Stimulated activated CD8-positive, alpha-beta memory T cell treated with anti-CD3 and anti-CD28 coated beads, Interleukin-15, amount 100 ng/mL, for 24 hours (primary cell): ENCODE measurements around the gene AFF3.

Experiments used
- DNase-seq: peaks from one replicate; pipeline ENCODE4 v3.0.0-alpha.2; 2020; ENCODE audit warnings: low read depth

AFF3 gene

DNA sequence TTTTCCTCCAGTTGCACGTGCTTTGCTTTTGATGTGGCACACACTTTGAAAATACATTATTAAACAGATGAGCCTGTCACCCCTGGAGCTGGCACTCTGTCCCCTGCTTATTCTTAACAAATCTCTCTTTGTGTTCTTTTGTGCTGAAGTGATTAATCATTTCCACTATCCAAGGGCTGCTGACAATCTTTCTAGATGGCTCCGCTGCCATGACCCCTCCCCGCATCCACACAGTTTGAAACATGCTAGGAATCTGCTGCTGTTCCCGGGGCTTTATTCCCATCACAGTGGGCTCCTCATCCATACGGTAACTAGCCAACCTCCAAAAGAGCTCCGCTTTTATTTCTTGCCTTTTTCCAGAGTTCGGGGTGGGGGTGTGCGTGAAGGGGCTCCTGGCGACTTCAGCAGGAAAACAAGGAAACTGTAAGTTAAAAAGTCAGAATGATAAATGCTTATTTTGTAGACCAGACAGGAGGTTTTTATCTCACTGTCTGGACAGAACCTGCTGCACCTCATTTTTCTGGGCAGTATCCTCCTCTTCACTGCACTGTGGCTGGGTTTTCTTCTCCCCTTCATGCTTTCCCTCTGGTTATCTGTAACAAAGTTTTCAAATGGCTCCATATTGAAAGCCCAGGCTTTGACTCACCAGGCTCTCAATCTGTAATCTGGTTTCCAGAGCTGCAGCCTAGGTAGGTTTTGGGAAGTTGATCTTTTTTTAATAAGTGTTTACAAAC is 319.7 kb downstream of the AFF3 start:
- DNase-seq, result no peak

DNA sequence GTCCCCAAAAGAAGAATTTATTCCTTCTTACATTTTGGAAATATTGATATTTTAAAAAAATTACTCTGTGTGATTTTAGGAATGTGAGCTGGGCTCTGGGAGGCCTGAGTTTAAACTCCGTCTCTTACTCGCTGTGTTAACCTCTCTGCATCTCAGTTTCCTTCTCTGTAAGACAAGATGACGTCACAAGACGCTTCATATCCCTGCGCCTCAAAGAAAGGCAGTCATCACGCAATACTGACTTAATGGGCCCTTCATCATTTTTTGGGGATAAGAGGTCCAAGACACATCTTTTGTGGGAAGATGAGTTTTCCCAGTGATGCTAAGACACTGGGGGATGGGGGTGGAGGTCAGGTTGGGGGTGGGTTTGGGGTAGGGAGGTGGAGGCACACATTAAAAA is 320.4 kb downstream of the AFF3 start:
- DNase-seq, result no peak

DNA sequence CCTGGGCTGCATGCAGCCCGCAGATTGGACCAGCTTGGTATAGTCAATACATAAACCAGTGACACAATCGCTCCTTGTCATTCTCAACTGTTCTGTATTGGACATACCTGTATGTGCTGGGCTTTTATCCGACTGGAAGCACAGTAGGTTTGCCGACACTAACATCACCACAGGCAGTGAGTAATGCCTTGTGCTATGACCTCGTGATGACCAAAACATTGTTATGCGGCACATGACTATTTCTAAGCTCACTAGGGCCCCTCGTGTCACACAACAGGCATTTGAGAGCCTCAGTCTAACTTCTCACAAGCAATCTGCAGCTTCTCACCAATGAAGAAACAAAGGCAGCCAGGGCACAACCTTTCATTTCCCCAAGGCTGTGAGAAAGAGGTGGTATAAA is 320.8 kb downstream of the AFF3 start:
- DNase-seq, result no peak

DNA sequence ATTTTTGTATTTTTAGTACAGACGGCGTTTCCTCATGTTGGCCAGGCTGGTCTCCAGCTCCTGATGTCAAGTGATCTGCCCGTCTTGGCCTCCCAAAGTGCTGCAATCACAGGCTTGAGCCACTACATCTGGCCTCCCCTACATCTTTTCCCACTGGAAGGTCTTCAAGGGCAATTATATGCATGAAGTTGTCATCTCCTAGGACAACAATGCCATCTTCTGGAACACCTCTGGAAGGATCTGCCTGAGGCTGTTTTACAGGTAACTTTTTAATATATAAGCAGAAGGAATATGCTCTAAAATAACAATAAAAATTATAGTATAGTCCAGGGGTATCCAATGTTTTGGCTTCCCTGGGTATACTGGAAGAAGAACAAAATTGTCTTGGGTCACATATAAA is 321.4 kb downstream of the AFF3 start:
- DNase-seq, result no peak

DNA sequence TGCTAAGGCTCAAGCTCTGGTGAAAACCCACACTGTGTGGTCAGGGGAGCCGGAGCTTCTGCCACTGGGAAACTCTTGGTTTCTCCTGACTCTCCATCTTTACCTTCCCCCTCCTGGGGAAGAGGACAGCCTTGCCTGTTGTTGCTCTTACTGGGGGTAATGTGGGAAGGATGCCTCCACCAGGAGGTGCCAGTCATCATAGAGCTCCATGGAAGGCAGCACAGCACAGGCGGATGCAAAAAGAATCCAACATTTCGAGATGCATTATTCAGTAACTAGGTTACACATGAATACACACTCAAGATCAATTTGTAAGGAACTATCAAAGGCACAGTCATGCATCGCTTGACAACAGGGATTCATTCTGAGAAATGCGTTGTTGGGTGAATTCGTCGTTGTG is 322.6 kb downstream of the AFF3 start:
- DNase-seq, result no peak

DNA sequence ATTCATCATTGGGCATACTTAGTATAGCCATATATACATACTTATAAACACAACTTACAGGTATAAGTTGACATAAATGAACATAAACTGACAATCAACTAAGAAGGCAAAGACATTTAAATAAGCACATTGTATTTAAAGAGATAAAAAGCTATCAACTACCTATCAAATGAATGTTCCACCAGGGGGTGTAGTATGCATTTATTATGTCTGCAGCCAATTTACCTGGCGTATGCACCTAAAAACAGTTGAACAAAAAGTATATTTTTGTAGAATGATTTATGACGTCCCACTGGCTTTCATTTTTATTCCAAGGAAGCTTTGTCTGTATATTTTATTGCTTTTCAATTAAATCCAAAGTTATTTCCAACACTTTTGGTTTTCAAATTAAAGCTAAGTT is 323.5 kb downstream of the AFF3 start:
- DNase-seq, result no peak

DNA sequence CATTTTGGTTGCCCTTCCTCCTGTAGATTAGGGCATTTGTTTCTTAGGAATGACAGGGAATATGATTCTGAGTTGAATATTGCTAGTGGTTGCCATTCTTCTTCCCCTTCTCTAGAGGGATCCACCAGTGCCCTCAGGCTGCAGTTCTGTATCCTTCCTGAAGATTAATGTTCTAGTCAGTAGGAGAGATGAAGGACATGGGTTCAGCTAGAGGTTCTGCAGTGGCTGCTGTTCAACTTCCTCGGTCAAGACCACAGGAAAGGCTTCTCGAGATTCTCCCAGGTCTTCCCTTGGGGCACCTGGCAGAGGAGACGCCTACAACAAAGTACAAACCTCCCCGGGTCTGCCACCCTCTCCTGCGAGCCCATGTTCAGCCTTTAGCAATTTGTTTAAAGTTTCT is 325.5 kb downstream of the AFF3 start:
- no peak for DNase-seq

DNA sequence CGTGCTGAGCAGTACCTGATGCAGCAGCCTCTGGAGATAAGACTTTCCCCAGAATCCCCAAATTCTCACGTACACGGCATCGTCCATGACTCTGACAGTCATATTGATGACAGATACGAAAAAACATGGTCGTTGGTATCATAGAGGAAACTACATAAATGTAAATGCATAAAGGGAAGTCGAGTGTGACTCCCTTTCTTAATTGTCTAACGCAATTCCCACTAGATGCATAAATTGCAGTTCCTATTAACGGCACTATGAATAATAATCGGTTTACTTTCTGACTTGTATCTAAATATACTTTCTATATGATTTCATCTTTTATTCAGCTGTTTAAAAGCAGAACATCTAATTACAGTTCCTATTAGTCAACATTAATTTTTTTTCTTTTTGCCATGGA is 330.0 kb downstream of the AFF3 start:
- DNase-seq, result no peak

DNA sequence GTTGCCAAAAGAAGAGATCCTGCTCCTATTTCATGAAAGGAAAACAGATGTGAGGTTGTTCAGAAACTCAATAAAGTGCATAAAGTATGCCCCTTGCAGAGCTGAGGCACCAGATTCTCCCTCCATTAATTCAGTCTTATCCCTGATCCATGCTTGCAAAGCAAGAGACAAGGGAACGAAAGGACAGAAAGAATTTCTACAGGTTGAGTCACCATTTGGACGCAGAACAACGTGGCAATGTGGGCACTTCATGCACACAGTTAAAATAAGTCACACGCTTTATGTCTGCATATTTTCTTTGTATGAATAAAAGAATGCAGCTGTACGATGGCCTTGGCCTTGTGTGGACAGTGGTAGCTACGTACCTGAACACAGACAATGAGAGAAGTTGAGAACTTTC is 330.8 kb downstream of the AFF3 start:
- no peak for DNase-seq

DNA sequence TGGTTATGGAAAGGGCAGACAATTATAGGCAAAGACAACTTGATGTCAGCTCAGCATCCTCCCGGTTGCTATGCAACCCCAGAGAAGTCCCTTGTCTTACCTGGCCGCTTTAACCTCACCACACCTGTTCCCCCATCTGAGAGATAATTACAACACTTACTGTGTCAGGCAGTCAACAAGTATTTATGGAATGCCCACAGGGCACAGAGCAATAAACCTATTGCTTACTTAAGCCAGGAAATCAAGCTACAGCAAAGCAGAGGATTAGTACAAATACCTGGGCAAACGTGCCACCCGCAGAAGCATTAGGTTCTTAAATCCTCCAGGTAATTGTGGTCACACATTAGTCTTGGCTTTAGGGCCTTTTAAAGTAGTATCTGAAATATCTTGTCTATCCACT is 332.2 kb downstream of the AFF3 start:
- DNase-seq, result no peak

DNA sequence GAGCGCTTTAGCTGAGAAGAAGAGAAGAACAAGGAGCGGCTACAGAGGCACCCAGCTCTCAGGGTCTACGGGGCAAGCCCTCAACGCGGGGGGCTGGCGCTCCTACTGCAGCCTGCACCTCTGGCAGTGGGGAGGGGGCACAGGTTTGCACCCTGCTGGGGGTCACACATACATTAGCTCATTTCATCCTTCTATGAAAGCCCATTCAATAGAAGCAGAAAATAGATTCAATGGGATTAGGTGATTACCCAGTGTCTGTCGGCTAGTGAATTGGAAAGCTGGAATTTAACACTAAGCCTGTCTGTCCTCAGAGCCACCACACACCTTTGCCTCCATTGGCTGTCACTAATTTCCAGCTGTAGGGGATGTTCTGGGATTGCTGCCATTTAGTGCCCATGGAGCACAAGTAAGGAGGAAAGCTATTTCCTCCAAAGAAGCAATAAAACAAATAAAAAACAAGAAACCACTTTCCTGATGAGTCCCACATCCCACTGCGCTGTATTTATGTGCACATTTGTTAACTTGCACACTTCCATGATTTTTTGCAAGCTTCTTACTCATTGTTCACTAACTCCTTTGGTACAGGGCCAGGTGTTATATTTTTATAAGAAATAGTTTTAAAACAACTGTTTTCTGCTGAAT is 333.0 kb downstream of the AFF3 start:
- DNase-seq, result no peak

DNA sequence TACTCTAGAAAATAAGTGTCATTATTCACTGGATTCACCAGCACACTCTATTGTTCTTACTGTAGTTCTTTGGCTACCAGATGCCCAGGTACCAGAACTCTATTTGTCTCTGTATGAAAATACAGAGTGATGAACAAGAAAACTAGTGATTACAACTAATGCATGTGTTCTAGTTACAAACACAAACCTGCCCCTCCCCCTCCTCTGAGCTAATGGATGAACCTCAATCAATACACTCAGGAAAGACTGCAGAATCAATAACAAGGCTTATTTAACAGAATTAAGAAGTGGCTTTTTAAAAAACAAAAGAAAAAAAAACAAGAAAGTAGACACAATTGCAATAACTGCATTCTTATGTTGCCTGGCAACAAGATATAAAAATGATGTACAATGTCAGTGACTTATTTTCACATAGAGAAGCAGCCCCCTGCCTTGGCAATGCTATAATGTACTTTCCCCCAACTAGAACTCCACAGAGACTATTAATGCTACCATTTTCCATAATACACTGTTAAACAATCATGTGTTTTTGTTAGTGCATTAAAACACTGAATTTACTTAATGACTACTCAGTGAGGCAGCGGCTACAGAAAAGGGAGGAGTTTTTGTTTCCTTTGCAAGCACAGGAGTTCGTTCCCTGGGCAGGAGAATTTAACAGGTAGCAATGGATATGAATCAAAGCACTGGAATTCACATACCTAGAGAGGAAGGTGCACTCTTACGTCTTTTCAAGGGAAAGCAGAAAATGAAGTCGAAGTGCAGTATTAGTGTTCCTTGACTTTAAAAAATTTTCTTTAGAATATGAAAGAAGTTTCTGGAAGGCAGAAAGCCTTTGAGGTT is 333.8 kb downstream of the AFF3 start:
- no peak for DNase-seq

DNA sequence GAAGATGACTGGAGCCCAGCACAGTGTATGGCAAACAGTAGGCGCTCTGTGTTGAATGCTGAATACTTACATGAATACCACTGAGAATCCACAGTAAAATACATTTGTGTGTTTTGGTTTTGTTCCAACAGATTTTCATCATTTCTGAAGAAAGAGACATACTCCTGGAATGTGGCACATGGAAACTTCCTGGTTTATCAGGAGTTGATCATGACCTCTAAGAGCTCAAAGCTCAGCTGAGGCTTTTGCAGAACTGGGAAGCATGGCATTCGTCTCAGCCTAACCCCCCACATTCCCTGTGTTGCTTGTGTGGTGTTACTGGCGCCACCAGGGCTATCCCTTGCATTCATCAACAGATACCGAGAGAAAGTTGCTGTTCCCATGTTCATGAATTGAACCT is 335.6 kb downstream of the AFF3 start:
- DNase-seq, result no peak

DNA sequence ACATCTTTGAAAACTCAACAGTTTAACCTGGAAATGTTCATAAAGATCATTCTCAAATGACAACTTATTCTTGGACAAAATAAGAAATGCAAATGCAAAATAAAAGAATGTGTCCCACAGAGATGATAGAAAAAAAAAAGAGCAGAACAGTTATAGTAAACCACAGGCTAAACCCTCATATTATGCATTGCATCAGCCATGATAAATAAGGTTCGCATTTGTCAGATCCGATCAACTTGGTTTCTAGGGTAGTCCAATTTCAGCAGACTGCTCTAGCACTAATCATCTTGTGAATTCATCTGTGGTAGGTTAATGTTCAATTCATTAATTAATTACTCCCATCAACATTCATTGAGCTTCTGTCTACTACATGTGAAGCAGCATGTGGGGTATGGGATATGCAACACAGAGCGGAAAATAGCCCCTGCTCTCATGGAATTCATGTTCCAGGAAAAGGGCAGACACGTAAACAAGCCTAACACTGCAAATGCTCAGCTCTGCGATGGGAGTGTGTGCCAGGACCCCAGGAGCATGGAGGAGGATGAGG is 336.4 kb downstream of the AFF3 start:
- no peak for DNase-seq

DNA sequence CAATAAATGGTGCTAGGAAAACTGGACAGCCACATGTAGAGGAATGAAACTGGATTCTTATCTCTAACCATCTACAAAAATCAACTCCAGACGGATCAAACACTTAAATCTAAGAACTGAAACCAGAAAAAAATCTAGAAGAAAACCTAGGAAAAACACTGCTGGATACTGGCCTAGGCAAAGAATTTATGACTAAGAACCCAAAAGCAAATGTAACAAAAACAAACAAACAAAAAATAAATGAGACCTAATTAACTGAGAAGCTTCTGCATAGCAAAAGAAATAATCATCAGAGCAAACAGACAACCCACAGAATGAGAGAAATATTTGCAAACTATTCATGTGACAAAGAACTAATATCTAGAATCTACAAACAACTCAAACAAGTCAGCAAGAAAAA is 338.5 kb downstream of the AFF3 start:
- DNase-seq, result no peak

DNA sequence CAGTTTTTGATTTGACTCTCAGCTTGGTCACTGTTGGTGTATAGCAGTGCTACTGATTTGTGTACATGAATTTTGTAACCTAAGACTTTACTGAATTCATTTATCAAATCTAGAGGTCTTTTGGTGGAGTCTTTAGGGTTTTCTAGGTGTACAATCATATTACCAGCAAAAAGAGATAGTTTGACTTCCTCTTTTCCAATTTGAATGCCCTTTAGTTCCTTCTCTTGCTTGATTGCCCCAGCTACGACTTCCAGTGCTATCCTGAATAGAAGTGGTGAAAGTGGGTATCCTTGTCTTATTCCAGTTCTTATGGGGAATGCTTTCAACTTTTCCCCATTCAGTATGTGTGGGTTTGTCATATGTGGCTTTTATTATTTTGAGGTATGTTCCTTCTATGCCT is 339.7 kb downstream of the AFF3 start:
- DNase-seq, result no peak

DNA sequence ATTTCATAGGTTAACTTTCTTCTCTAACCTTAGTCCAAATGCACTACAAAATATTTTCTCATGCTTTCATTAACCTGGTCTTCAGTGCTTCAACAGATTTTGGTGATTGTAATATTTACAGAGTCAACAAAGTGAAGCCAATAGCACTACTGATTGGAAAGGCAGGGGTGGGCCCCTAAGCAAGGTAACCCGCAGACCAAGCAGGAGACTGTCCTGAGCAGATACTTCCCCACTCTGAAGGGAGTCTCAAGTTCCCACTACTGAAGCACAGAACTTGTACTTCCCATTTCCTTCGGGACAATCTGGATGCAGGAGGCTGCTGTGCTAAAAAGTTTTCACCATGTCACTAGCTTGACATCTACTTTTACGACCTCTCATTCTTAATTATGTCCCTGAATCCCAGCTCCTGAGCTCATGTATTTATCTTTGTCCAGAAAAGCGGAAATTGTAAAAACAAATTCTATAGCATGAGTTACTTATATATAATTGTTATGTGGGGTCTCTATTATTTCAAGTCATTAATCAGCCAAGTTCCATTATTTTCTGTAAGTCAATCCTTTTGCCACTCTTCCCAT is 341.0 kb downstream of the AFF3 start:
- DNase-seq, result no peak

DNA sequence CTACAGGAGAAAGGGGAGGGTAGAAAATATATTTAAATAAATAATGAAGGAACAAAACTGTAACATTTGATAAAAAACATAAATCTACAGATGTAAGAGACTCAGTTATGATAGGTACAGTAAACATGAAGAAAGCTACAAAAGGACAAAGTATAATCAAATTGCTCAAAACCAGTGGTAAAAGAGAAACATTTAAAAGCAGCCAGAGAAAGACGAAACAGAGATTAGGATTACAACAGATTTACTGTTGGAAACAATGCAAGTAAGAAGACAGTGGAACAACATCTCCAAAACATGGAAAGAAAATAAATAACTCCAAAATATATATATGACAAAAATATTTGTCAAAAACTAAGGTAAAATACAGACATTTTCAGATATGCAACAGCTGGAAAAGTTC is 344.9 kb downstream of the AFF3 start:
- DNase-seq, result no peak

DNA sequence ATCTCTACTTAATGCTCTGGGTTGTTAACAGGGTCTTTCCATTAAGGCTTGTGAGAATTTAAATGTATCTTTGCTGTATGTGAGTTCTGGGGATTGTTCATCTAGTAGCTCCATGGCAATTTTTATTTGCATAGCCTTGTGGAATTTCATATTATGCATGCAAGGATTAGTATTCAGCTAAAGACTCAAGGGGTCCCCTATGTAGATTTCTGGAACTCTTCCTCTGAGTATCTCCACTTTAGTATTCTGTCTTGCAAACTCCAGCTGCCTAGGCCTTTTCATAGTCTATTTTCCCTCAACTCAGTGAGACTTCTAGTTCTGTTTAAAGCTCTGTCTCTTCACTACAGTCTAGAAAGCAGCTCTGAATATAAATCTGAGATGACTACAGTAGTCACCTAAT is 348.0 kb downstream of the AFF3 start:
- no peak for DNase-seq

DNA sequence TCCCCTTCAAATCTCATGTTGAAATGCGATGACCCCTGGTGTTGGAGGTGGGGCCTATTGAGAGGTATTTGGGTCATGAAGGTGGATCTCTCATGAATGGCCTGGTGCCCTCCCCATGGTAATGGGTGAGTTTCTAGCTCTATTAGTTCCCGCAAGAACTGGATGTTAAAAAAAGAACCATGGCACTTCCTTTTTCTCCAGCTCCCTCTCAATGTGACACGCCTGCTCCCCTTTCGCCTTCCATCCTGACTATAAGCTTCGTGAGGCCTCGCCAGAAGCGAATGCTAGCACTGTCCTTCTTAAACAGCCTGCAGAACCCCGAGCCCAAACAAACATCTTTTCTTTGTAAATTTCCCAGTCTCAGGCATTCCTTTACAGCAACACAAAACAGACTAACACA is 349.4 kb downstream of the AFF3 start:
- no peak for DNase-seq

DNA sequence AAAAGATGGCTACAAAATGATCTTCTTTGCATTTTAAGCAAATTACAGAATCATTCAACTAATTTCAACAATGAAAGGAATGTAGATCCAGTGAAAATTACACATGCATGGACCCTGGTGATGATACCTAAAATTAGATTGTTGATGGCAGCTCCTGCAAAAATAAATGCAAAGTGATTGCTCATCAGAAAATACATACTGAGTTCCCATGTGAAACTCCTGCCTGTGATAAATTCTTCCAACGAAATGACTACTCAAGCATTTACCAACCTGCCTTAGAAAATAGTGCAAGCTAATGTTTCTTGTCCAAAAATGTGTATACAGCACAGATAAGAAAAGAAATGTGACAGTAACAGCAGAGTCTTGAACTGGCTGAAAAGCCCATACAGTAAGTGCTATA is 352.5 kb downstream of the AFF3 start:
- DNase-seq, result no peak

DNA sequence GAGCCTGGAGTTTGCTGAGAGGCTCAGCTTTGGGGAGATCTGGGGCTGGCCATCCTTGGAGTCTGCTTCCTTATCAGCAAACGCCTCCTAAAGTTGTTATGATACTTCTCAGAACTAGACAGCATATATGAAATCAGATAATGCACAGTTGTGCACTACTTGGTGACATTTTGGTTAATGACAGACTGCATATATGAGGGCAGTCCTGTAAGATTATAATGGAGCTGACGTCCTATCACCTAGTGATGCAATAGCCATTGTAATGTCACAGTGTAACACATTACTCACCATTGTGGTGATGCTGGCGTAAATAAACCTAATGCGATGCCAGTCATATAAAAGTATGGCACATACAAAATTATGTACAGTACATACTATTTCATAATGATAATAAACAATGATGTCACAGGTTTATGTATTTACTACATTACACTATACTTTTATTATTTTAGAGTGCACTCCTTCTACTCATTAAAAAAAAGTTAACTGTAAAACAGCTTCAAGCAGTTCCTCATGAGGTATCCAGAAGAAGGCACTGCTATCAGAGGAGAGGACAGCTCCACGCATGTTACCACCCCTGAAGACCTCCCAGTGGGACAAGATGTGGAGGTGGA is 354.5 kb downstream of the AFF3 start:
- DNase-seq, result no peak
